T-helper 1 cell (primary cell): ENCODE data around the gene THSD4.
"Not testable (repeated sequence)": the region's sequence is repeated elsewhere in the genome, so short reads cannot be mapped to it uniquely, and the experiment has no call there.

Experiments
- DNase-seq, 5 donors: peaks; one replicate each; pipeline ENCODE4 v3.0.0-alpha.2; 2012 to 2020

THSD4 gene

GRCh38 chr15:71151081-71151480 lies 35.8 kb downstream of the THSD4 start:
- no peak for DNase-seq

GRCh38 chr15:71152542-71152941 lies 37.3 kb downstream of the THSD4 start:
- DNase-seq: no peak

GRCh38 chr15:71153823-71154524 lies 38.7 kb downstream of the THSD4 start:
- no peak for DNase-seq

- no peak for DNase-seq
Observed at GRCh38 chr15:71154607-71155200, 39.4 kb downstream of the THSD4 start.

GRCh38 chr15:71155534-71155933 lies 40.3 kb downstream of the THSD4 start:
- no peak for DNase-seq

GRCh38 chr15:71160976-71161375 lies 45.7 kb downstream of the THSD4 start:
- no peak for DNase-seq

GRCh38 chr15:71162309-71162708 lies 47.0 kb downstream of the THSD4 start:
- no peak for DNase-seq

GRCh38 chr15:71164606-71165005 lies 49.3 kb downstream of the THSD4 start:
- DNase-seq: not testable (repeated sequence)

GRCh38 chr15:71167445-71168165 lies 52.3 kb downstream of the THSD4 start:
- no peak for DNase-seq

- DNase-seq: no peak
Observed at GRCh38 chr15:71168166-71168834, 53.0 kb downstream of the THSD4 start.

GRCh38 chr15:71170163-71170562 lies 54.9 kb downstream of the THSD4 start:
- no peak for DNase-seq

- DNase-seq: no peak
Observed at GRCh38 chr15:71171195-71171594, 55.9 kb downstream of the THSD4 start.

- not testable (repeated sequence) for DNase-seq
Observed at GRCh38 chr15:71174360-71174759, 59.1 kb downstream of the THSD4 start.

GRCh38 chr15:71180986-71181853 lies 65.9 kb downstream of the THSD4 start:
- no peak for DNase-seq

GRCh38 chr15:71182522-71182921 lies 67.3 kb downstream of the THSD4 start:
- no peak for DNase-seq

GRCh38 chr15:71183063-71183462 lies 67.8 kb downstream of the THSD4 start:
- DNase-seq: no peak

GRCh38 chr15:71185706-71186105 lies 70.4 kb downstream of the THSD4 start:
- DNase-seq: no peak

GRCh38 chr15:71186267-71186666 lies 71.0 kb downstream of the THSD4 start:
- no peak for DNase-seq

- DNase-seq: no peak
Observed at GRCh38 chr15:71187078-71187477, 71.8 kb downstream of the THSD4 start.

- no peak for DNase-seq
Observed at GRCh38 chr15:71187526-71187925, 72.3 kb downstream of the THSD4 start.

- no peak for DNase-seq
Observed at GRCh38 chr15:71189718-71190117, 74.4 kb downstream of the THSD4 start.

GRCh38 chr15:71191296-71191695 lies 76.0 kb downstream of the THSD4 start:
- no peak for DNase-seq
